Neural cell (in vitro differentiated cells): Measurements from ENCODE around the gene SASH3. TPM values are rescaled to one million over a fixed set of nuclear protein-coding genes. Genes with fewer than 3 reads are reported as not detected.

Source experiments
- H2AFZ ChIP-seq: fragments of 200-600, 300-800 bp; sonication (generic), shearing (Covaris generic); 2 replicates; pipeline ENCODE4 v1.6.0; 2014; ENCODE audit warnings: low read depth, mild to moderate bottlenecking, antibody characterized with exemption, low read length, moderate library complexity
- H3F3A ChIP-seq: fragments of 200-600 bp; shearing (Covaris generic); 2 replicates; pipeline ENCODE4 v1.6.1; 2016; ENCODE audit warnings: mild to moderate bottlenecking, moderate library complexity, mixed read lengths, antibody characterized with exemption, low read length; ENCODE audit not compliant: insufficient read depth, poor library complexity, severe bottlenecking
- H3K27ac ChIP-seq: fragments of 200-600, 300-800 bp; sonication (generic), shearing (Covaris generic); 2 replicates; pipeline ENCODE4 v1.5.1; 2014; ENCODE audit warnings: mild to moderate bottlenecking, low read length, moderate library complexity
- H3K27me3 ChIP-seq: fragments of 300-800, 200-600 bp; sonication (generic), shearing (Covaris generic); 2 replicates; pipeline ENCODE4 v1.6.0; 2014; ENCODE audit warnings: mild to moderate bottlenecking, low read depth, low read length, moderate library complexity; ENCODE audit not compliant: insufficient read depth
- H3K36me3 ChIP-seq: fragments of 300-800, 200-600 bp; sonication (generic), shearing (Covaris generic); 2 replicates; pipeline ENCODE4 v1.5.1; 2014; ENCODE audit warnings: mild to moderate bottlenecking, antibody characterized with exemption, low read length, moderate library complexity; ENCODE audit not compliant: insufficient read depth
- H3K4me2 ChIP-seq: fragments of 300-800, 200-600 bp; sonication (generic), shearing (Covaris generic); 2 replicates; pipeline ENCODE4 v1.6.0; 2014; ENCODE audit warnings: mild to moderate bottlenecking, low read length
- H3K4me3 ChIP-seq: fragments of 300-800, 200-600 bp; sonication (generic), shearing (Covaris generic); 2 replicates; pipeline ENCODE4 v1.5.1; 2014; ENCODE audit warnings: mild to moderate bottlenecking, low read length, moderate library complexity
- H3K79me2 ChIP-seq: fragments of 200-600 bp; shearing (Covaris generic); replicated peaks from 2 replicates; pipeline ENCODE4 v1.6.0; 2014; ENCODE audit warnings: mild to moderate bottlenecking, low read length, moderate library complexity; ENCODE audit not compliant: insufficient read depth
- H3K9ac ChIP-seq: fragments of 300-800, 200-600 bp; sonication (generic), shearing (Covaris generic); 2 replicates; pipeline ENCODE4 v1.6.1; 2016; ENCODE audit warnings: mild to moderate bottlenecking, low read length, mixed read lengths
- H3K9me2 ChIP-seq: fragments of 200-600 bp; shearing (Covaris generic); 2 replicates; pipeline ENCODE4 v1.6.1; 2016; ENCODE audit warnings: mild to moderate bottlenecking, low read length, mixed read lengths; ENCODE audit not compliant: insufficient read depth
- H3K9me3 ChIP-seq: fragments of 200-600, 300-800 bp; sonication (generic), shearing (Covaris generic); 2 replicates; pipeline ENCODE4 v1.6.1; 2016; ENCODE audit warnings: mild to moderate bottlenecking, mixed run types, low read length, moderate library complexity, mixed read lengths
- H4K20me1 ChIP-seq: fragments of 200-600 bp; shearing (Covaris generic); 2 replicates; pipeline ENCODE4 v1.6.1; 2016; ENCODE audit warnings: mild to moderate bottlenecking, mixed run types; ENCODE audit not compliant: insufficient read depth
- EP300 ChIP-seq: fragments of 450-650 bp; conservative IDR thresholded peaks from 2 replicates; pipeline ENCODE4 v1.6.1; 2014; ENCODE audit warnings: antibody characterized with exemption, mild to moderate bottlenecking, moderate library complexity; ENCODE audit not compliant: poor library complexity, severe bottlenecking
- EZH2 ChIP-seq: fragments of 200-600, 300-800 bp; shearing (Covaris generic), sonication (generic); IDR thresholded peaks from 2 replicates; pipeline ENCODE4 v1.6.1; 2014; ENCODE audit warnings: antibody characterized with exemption, low read length, borderline replicate concordance, mild to moderate bottlenecking; ENCODE audit not compliant: insufficient read depth, poor library complexity, severe bottlenecking
- MXI1 ChIP-seq: fragments of 450-650 bp; conservative IDR thresholded peaks from 2 replicates; pipeline ENCODE4 v1.6.1; 2014; ENCODE audit warnings: antibody characterized with exemption, mild to moderate bottlenecking; ENCODE audit not compliant: poor library complexity, severe bottlenecking
- POLR2AphosphoS5 ChIP-seq: IDR thresholded peaks from 2 replicates; pipeline ENCODE4 v1.6.1; 2012
- RAD21 ChIP-seq: fragments of 450-650 bp; conservative IDR thresholded peaks from 2 replicates; pipeline ENCODE4 v1.6.1; 2014; ENCODE audit warnings: antibody characterized with exemption, mild to moderate bottlenecking, moderate library complexity
- SMC3 ChIP-seq: fragments of 450-650 bp; conservative IDR thresholded peaks from 2 replicates; pipeline ENCODE4 v1.6.1; 2014; ENCODE audit warnings: antibody characterized with exemption, mild to moderate bottlenecking, moderate library complexity; ENCODE audit not compliant: poor library complexity
- TAF1 ChIP-seq: IDR thresholded peaks from 2 replicates; pipeline ENCODE4 v1.6.1; 2012; ENCODE audit warnings: low read depth
- polyA plus RNA-seq: library from polyadenylated mRNA; depleted of rRNA; stranded (reverse); fragments of >200 nt; gene quantifications from 2 replicates; pipeline ENCODE4 v1.2.3, GENCODE V29; 2014
- TF ChIP-seq, protein P1 (sequence below): fragments of 450-650 bp; IDR thresholded peaks from 2 replicates; pipeline ENCODE4 v1.5.1; 2014; ENCODE audit warnings: antibody characterized with exemption, mild to moderate bottlenecking, moderate library complexity; ENCODE audit not compliant: poor library complexity, severe bottlenecking
- TF ChIP-seq, protein P2 (sequence below): IDR thresholded peaks from 2 replicates; pipeline ENCODE4 v1.6.1; 2012; ENCODE audit warnings: borderline replicate concordance

Gene SASH3
- polyA plus RNA-seq, 1 donor from 2014 or later: not detected

DNA sequence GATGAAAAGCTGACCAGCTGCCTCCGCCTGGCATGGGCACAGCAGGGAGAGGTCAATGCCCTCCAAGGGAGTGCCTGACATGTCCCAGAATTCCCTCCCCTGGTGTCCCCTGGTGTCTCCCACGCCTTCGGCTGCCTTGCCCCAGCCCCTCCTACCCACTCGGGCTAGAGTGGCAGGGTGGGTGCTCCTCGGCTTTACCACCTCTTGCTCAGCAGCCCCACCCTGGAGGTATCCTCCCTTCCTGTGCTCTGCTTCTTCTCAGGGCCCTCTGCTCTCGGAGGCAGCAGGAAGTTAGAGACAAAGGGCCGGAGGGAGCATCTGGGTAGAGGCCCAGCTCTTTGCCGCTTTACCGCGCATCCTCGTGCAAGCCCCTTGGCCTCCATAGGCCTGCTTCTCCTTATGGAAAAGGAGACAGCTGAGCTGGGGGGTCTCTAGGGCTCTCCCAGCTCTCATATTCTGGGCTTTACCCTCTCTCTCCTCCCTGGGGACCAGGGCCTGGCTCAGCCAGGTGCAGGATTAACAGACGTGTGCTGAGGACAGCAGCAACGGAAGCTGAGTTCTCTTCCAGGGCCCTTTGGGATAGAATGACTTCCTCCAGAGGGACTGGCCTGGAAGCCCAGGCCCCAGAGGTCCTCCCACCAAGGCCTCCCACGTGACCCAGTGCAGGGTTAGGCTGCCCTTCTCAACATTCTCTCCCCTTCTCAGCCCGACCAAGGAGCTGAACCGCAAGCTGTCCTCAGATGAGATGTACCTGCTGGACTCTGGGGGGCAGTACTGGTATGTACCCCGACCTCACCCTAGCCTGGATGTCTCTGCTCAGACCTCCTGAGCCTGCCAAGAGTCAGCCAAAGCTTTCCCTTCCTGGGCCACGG is 23.7 kb upstream of the SASH3 start:
- H2AFZ ChIP-seq: no peak overlapping the region
- H3K27me3 ChIP-seq: no peaks in the 10 kb centered on the region
- no peak for TF ChIP-seq POLR2AphosphoS5
- no peak for TF ChIP-seq RAD21
- no peak for TF ChIP-seq EZH2
- no peak for TF ChIP-seq EP300
- H3K9me3 ChIP-seq: no peaks in the 10 kb centered on the region
- no peaks in the 10 kb centered on the region for H3F3A ChIP-seq
- H3K36me3 ChIP-seq: no peaks in the 10 kb centered on the region
- no peak overlapping the region for H3K27ac ChIP-seq
- no peak overlapping the region for H3K4me2 ChIP-seq
- H3K4me3 ChIP-seq: no peak overlapping the region
- H4K20me1 ChIP-seq: no peaks in the 10 kb centered on the region
- H3K9me2 ChIP-seq: no peaks in the 10 kb centered on the region
- no peak overlapping the region for H3K9ac ChIP-seq
- H3K79me2 ChIP-seq: no peaks in the 10 kb centered on the region

DNA sequence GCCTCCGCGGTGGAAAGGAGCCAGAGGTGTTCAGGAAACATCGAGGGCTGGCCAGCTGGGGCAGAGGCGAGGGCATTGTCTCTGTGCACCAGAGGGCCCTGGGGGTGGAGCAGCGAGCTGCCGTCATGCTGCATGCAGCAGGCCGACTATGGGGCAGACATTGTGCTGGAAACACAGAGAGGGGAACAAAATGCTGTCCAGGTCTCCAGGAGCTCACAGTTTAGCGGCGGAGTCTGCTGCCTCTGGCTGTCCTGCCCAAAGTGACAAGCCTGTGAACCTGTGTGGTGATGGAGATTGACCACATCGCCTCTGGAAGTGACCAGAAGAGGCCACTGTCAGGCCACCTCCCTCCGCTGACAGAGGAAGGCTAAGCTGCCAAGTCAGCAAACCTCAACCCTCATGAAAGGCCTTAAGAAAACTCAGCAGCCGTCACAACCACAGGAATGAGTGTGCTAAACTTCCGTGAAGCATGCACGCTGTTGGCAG is 20.1 kb upstream of the SASH3 start:
- no peak overlapping the region for H3K27ac ChIP-seq
- H3F3A ChIP-seq: no peaks in the 10 kb centered on the region
- H3K36me3 ChIP-seq: no peaks in the 10 kb centered on the region
- H4K20me1 ChIP-seq: no peaks in the 10 kb centered on the region
- no peaks in the 10 kb centered on the region for H3K9me2 ChIP-seq
- no peaks in the 10 kb centered on the region for H3K9me3 ChIP-seq
- H2AFZ ChIP-seq: no peak overlapping the region
- no peak overlapping the region for H3K4me2 ChIP-seq
- H3K79me2 ChIP-seq: no peaks in the 10 kb centered on the region
- H3K9ac ChIP-seq: no peak overlapping the region
- TF ChIP-seq RAD21 (no peak), EP300 (no peak), SMC3 (no peak), TAF1 (no peak), EZH2 (no peak), POLR2AphosphoS5 (no peak), MXI1 (no peak)
- TF ChIP-seq, protein P1, sequence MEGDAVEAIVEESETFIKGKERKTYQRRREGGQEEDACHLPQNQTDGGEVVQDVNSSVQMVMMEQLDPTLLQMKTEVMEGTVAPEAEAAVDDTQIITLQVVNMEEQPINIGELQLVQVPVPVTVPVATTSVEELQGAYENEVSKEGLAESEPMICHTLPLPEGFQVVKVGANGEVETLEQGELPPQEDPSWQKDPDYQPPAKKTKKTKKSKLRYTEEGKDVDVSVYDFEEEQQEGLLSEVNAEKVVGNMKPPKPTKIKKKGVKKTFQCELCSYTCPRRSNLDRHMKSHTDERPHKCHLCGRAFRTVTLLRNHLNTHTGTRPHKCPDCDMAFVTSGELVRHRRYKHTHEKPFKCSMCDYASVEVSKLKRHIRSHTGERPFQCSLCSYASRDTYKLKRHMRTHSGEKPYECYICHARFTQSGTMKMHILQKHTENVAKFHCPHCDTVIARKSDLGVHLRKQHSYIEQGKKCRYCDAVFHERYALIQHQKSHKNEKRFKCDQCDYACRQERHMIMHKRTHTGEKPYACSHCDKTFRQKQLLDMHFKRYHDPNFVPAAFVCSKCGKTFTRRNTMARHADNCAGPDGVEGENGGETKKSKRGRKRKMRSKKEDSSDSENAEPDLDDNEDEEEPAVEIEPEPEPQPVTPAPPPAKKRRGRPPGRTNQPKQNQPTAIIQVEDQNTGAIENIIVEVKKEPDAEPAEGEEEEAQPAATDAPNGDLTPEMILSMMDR: no peak
- TF ChIP-seq, protein P2, sequence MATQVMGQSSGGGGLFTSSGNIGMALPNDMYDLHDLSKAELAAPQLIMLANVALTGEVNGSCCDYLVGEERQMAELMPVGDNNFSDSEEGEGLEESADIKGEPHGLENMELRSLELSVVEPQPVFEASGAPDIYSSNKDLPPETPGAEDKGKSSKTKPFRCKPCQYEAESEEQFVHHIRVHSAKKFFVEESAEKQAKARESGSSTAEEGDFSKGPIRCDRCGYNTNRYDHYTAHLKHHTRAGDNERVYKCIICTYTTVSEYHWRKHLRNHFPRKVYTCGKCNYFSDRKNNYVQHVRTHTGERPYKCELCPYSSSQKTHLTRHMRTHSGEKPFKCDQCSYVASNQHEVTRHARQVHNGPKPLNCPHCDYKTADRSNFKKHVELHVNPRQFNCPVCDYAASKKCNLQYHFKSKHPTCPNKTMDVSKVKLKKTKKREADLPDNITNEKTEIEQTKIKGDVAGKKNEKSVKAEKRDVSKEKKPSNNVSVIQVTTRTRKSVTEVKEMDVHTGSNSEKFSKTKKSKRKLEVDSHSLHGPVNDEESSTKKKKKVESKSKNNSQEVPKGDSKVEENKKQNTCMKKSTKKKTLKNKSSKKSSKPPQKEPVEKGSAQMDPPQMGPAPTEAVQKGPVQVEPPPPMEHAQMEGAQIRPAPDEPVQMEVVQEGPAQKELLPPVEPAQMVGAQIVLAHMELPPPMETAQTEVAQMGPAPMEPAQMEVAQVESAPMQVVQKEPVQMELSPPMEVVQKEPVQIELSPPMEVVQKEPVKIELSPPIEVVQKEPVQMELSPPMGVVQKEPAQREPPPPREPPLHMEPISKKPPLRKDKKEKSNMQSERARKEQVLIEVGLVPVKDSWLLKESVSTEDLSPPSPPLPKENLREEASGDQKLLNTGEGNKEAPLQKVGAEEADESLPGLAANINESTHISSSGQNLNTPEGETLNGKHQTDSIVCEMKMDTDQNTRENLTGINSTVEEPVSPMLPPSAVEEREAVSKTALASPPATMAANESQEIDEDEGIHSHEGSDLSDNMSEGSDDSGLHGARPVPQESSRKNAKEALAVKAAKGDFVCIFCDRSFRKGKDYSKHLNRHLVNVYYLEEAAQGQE: no peak
- H3K27me3 ChIP-seq: no peaks in the 10 kb centered on the region
- H3K4me3 ChIP-seq: no peak overlapping the region
